ENCODE data around the gene AIF1L. TPM values are rescaled to one million over a fixed set of nuclear protein-coding genes. Genes with fewer than 3 reads are reported as not detected.

The AIF1L gene
- total RNA-seq, 1 donor from 2014 or later: 122 TPM

GRCh38 chr9:131117121-131117761, 20.9 kb downstream of the AIF1L start:
- DNase-seq (ENCODE audit: low read depth, low spot score): no peak
- Mint-ChIP-seq H3K4me3 (no peak overlapping the region), H3K27ac (ENCODE audit: unreplicated experiment) (peak overlapping the region; percentile 95), H3K27me3 (ENCODE audit: low read depth) (no peaks in the 10 kb centered on the region), H3K4me1 (peaks cover 27% of the 10 kb centered on the region), H3K36me3 (ENCODE audit: low read depth) (no peaks in the 10 kb centered on the region), H3K9me3 (no peaks in the 10 kb centered on the region)
- TF ChIP-seq CTCF (conservative IDR thresholded peaks at IDR 0.05): no peak

GRCh38 chr9:131117762-131118145, 21.4 kb downstream of the AIF1L start:
- Mint-ChIP-seq H3K27ac (ENCODE audit: unreplicated experiment) (no peak overlapping the region), H3K36me3 (ENCODE audit: low read depth) (no peaks in the 10 kb centered on the region), H3K9me3 (no peaks in the 10 kb centered on the region), H3K4me1 (peaks cover 22% of the 10 kb centered on the region), H3K4me3 (no peak overlapping the region), H3K27me3 (ENCODE audit: low read depth) (no peaks in the 10 kb centered on the region)
- no peak for DNase-seq (ENCODE audit: low read depth, low spot score)
- no peak for TF ChIP-seq CTCF (conservative IDR thresholded peaks at IDR 0.05)

- no peak for DNase-seq (ENCODE audit: low read depth, low spot score)
- TF ChIP-seq CTCF (conservative IDR thresholded peaks at IDR 0.05): no peak
- H3K4me1 Mint-ChIP-seq: peaks cover 6% of the 10 kb centered on the region
- H3K27me3 Mint-ChIP-seq (ENCODE audit: low read depth): no peaks in the 10 kb centered on the region
- no peaks in the 10 kb centered on the region for H3K36me3 Mint-ChIP-seq (ENCODE audit: low read depth)
- H3K4me3 Mint-ChIP-seq: no peak overlapping the region
- no peaks in the 10 kb centered on the region for H3K9me3 Mint-ChIP-seq
- no peak overlapping the region for H3K27ac Mint-ChIP-seq (ENCODE audit: unreplicated experiment)
Measured at GRCh38 chr9:131119600-131119999, 23.3 kb downstream of the AIF1L start.

GRCh38 chr9:131120620-131121228, 24.4 kb downstream of the AIF1L start:
- no peak overlapping the region for H3K4me3 Mint-ChIP-seq
- peaks cover 2% of the 10 kb centered on the region for H3K36me3 Mint-ChIP-seq (ENCODE audit: low read depth)
- no peaks in the 10 kb centered on the region for H3K27me3 Mint-ChIP-seq (ENCODE audit: low read depth)
- H3K27ac Mint-ChIP-seq (ENCODE audit: unreplicated experiment): no peak overlapping the region
- no peaks in the 10 kb centered on the region for H3K9me3 Mint-ChIP-seq
- DNase-seq (ENCODE audit: low read depth, low spot score): no peak
- no peak for TF ChIP-seq CTCF (conservative IDR thresholded peaks at IDR 0.05)
- H3K4me1 Mint-ChIP-seq: peaks cover 17% of the 10 kb centered on the region

- no peaks in the 10 kb centered on the region for H3K9me3 Mint-ChIP-seq
- no peak for TF ChIP-seq CTCF (conservative IDR thresholded peaks at IDR 0.05)
- no peak overlapping the region for H3K27ac Mint-ChIP-seq (ENCODE audit: unreplicated experiment)
- no peaks in the 10 kb centered on the region for H3K27me3 Mint-ChIP-seq (ENCODE audit: low read depth)
- no peak for DNase-seq (ENCODE audit: low read depth, low spot score)
- H3K4me3 Mint-ChIP-seq: peak overlapping the region; percentile 39
- H3K4me1 Mint-ChIP-seq: peaks cover 22% of the 10 kb centered on the region
- peaks cover 2% of the 10 kb centered on the region for H3K36me3 Mint-ChIP-seq (ENCODE audit: low read depth)
Measured at GRCh38 chr9:131121346-131121745, 25.0 kb downstream of the AIF1L start.
